H9 (cell line): Measurements from ENCODE around the gene CACNG6. TPM values are rescaled to one million over a fixed set of nuclear protein-coding genes. Genes with fewer than 3 reads are reported as not detected.

Experiments used
- DNase-seq: peaks from one replicate; pipeline ENCODE4 v3.0.0-alpha.2; 2017
- H2AFZ ChIP-seq: one replicate; pipeline ENCODE4 v1.6.1; 2013; ENCODE audit warnings: mild to moderate bottlenecking, low read length, control low read depth, moderate library complexity
- H2AK5ac ChIP-seq: 2 replicates; pipeline ENCODE4 v1.6.1; 2013; ENCODE audit warnings: low read length, control low read depth, mixed read lengths; ENCODE audit not compliant: insufficient read length
- H2BK120ac ChIP-seq: one replicate; pipeline ENCODE4 v1.6.1; 2013; ENCODE audit warnings: low read depth, mild to moderate bottlenecking, low read length, control low read depth, inconsistent platforms; ENCODE audit not compliant: poor library complexity, severe bottlenecking
- H2BK12ac ChIP-seq: 2 replicates; pipeline ENCODE4 v1.6.1; 2013; ENCODE audit warnings: low read length, control low read depth, mixed read lengths, low read depth; ENCODE audit not compliant: insufficient read length
- H2BK15ac ChIP-seq: 2 replicates; pipeline ENCODE4 v1.6.1; 2013; ENCODE audit warnings: low read depth, low read length, control low read depth
- H2BK20ac ChIP-seq: one replicate; pipeline ENCODE4 v1.6.1; 2013; ENCODE audit warnings: low read depth, mild to moderate bottlenecking, low read length, control low read depth, inconsistent platforms; ENCODE audit not compliant: poor library complexity, severe bottlenecking
- H2BK5ac ChIP-seq: 2 replicates; pipeline ENCODE4 v1.6.1; 2013; ENCODE audit warnings: low read length, control low read depth, mixed read lengths; ENCODE audit not compliant: insufficient read length
- H3K14ac ChIP-seq: 2 replicates; pipeline ENCODE4 v1.6.1; 2013; ENCODE audit warnings: low read length, control low read depth; ENCODE audit not compliant: insufficient read depth
- H3K18ac ChIP-seq: 2 replicates; pipeline ENCODE4 v1.6.1; 2013; ENCODE audit warnings: low read depth, mild to moderate bottlenecking, mixed read lengths, low read length, control low read depth; ENCODE audit not compliant: insufficient read length
- H3K23ac ChIP-seq: 2 replicates; pipeline ENCODE4 v1.6.1; 2013; ENCODE audit warnings: low read length, control low read depth, mixed read lengths, low read depth; ENCODE audit not compliant: insufficient read length
- H3K23me2 ChIP-seq: 2 replicates; pipeline ENCODE4 v1.6.1; 2013; ENCODE audit warnings: low read depth, mild to moderate bottlenecking, mixed read lengths, low read length, control low read depth; ENCODE audit not compliant: insufficient read length, poor library complexity, severe bottlenecking
- H3K27ac ChIP-seq: 2 replicates; pipeline ENCODE4 v1.5.1; 2013; ENCODE audit warnings: low read length, control low read depth, mixed read lengths, low read depth; ENCODE audit not compliant: insufficient read length
- H3K27me3 ChIP-seq: 2 replicates; pipeline ENCODE4 v1.6.1; 2013; ENCODE audit warnings: low read length, control low read depth, inconsistent platforms; ENCODE audit not compliant: insufficient read depth
- H3K4ac ChIP-seq: 2 replicates; pipeline ENCODE4 v1.6.1; 2013; ENCODE audit warnings: low read depth, mild to moderate bottlenecking, control low read depth, inconsistent platforms, low read length, moderate library complexity
- H3K4me1 ChIP-seq: 2 replicates; pipeline ENCODE4 v1.6.1; 2013; ENCODE audit warnings: low read length, control low read depth, inconsistent platforms; ENCODE audit not compliant: insufficient read depth
- H3K4me2 ChIP-seq: 2 replicates; pipeline ENCODE4 v1.6.1; 2013; ENCODE audit warnings: low read length, control low read depth, mixed read lengths; ENCODE audit not compliant: insufficient read length, insufficient read depth
- H3K56ac ChIP-seq: 2 replicates; pipeline ENCODE4 v1.6.1; 2013; ENCODE audit warnings: low read depth, mild to moderate bottlenecking, mixed read lengths, low read length, control low read depth; ENCODE audit not compliant: insufficient read length
- H3K79me1 ChIP-seq: 2 replicates; pipeline ENCODE4 v1.6.1; 2013; ENCODE audit warnings: low read depth, mild to moderate bottlenecking, moderate library complexity, low read length, control low read depth, inconsistent platforms; ENCODE audit not compliant: insufficient read depth, poor library complexity, severe bottlenecking
- H3K79me2 ChIP-seq: 2 replicates; pipeline ENCODE4 v1.6.1; 2013; ENCODE audit warnings: low read length, control low read depth, inconsistent platforms; ENCODE audit not compliant: insufficient read depth
- H3K9ac ChIP-seq: 2 replicates; pipeline ENCODE4 v1.6.1; 2013; ENCODE audit warnings: low read length, control low read depth, mixed read lengths; ENCODE audit not compliant: insufficient read length; ENCODE audit errors: extremely low read depth
- H3K9me3 ChIP-seq: one replicate; pipeline ENCODE4 v1.6.1; 2013; ENCODE audit warnings: low read depth, low read length, inconsistent platforms; ENCODE audit not compliant: control insufficient read depth
- H3T11ph ChIP-seq: one replicate; pipeline ENCODE4 v1.6.1; 2013; ENCODE audit warnings: mild to moderate bottlenecking, low read length, control low read depth, inconsistent platforms
- H4K20me1 ChIP-seq: one replicate; pipeline ENCODE4 v1.6.1; 2013; ENCODE audit not compliant: control insufficient read depth, insufficient read length, insufficient read depth
- H4K5ac ChIP-seq: 2 replicates; pipeline ENCODE4 v1.6.1; 2013; ENCODE audit warnings: low read depth, mild to moderate bottlenecking, mixed read lengths, low read length, control low read depth; ENCODE audit not compliant: insufficient read length
- H4K8ac ChIP-seq: replicated peaks from 2 replicates; pipeline ENCODE4 v1.6.1; 2013; ENCODE audit warnings: low read length, control low read depth, mixed read lengths, low read depth; ENCODE audit not compliant: insufficient read length
- H4K91ac ChIP-seq: 2 replicates; pipeline ENCODE4 v1.6.1; 2013; ENCODE audit warnings: low read depth, mild to moderate bottlenecking, moderate library complexity, mixed read lengths, low read length, control low read depth; ENCODE audit not compliant: insufficient read length
- H3K27ac Mint-ChIP-seq, 3 experiments: 2 replicates in 2 of 3; 3 replicates in 1 of 3; pipeline ENCODE4 v1.8.0; 2020 to 2021; ENCODE audit warnings: mixed read lengths in 3 of 3, mild to moderate bottlenecking in 1 of 3, moderate library complexity in 1 of 3
- H3K27me3 Mint-ChIP-seq: 2 replicates; pipeline ENCODE4 v1.8.0; 2021; ENCODE audit warnings: low read depth, mild to moderate bottlenecking, moderate library complexity, mixed read lengths
- H3K36me3 Mint-ChIP-seq, 3 experiments: 2 replicates in 2 of 3; 3 replicates in 1 of 3; pipeline ENCODE4 v1.8.0; 2020 to 2021; ENCODE audit warnings: low read depth in 3 of 3, mixed read lengths in 3 of 3; ENCODE audit not compliant: insufficient read depth in 1 of 3
- H3K4me1 Mint-ChIP-seq, 2 experiments: 2 replicates each; pipeline ENCODE4 v1.8.0; 2020; ENCODE audit warnings: mixed read lengths in 2 of 2
- H3K4me3 Mint-ChIP-seq, 2 experiments: 2 replicates in 1 of 2; 3 replicates in 1 of 2; pipeline ENCODE4 v1.8.0; 2020 to 2021; ENCODE audit warnings: mild to moderate bottlenecking in 2 of 2, mixed read lengths in 2 of 2, moderate library complexity in 1 of 2
- H3K9me3 Mint-ChIP-seq, 2 experiments: 2 replicates in 1 of 2; 3 replicates in 1 of 2; pipeline ENCODE4 v1.8.0; 2020; ENCODE audit warnings: mild to moderate bottlenecking in 2 of 2, mixed read lengths in 2 of 2, moderate library complexity in 1 of 2
- CTCF ChIP-seq: fragments of 200-600 bp; sonication (generic); conservative IDR thresholded peaks from 3 replicates; pipeline ENCODE4 v1.8.0; 2021; ENCODE audit warnings: antibody characterized with exemption, mild to moderate bottlenecking
- WGBS: extraction: QIAGEN DNeasy Blood & Tissue Kit; methylation state at CpG from one replicate; pipeline ENCODE4 v1.1.7; 2013; ENCODE audit warnings: missing lambda C conversion rate, low lambda C conversion rate, mixed read lengths; ENCODE audit not compliant: insufficient read length; ENCODE audit errors: extremely low coverage; 5-methylcytosine and 5-hydroxymethylcytosine counted together
- total RNA-seq: library from RNA; stranded (reverse); gene quantifications from 2 replicates; pipeline ENCODE4 v1.2.1, GENCODE V29; 2021

Gene CACNG6
- total RNA-seq, 1 experiment from 2014 or later, result 1.6 TPM

GRCh38 chr19:53944416-53944815 lies 47.0 kb upstream of the CACNG6 start:
- Histone ChIP-seq H2BK5ac (no peak overlapping the region), H2BK120ac (no peak overlapping the region), H3K18ac (no peak overlapping the region), H3K9ac (no peak overlapping the region), H3K27ac (no peak overlapping the region), H2BK15ac (no peak overlapping the region), H3K79me2 (no peaks in the 10 kb centered on the region), H3K14ac (no peak overlapping the region), H2BK20ac (no peak overlapping the region), H4K20me1 (no peaks in the 10 kb centered on the region), H2AFZ (no peak overlapping the region), H3K27me3 (no peaks in the 10 kb centered on the region), H2BK12ac (no peak overlapping the region), H4K5ac (no peak overlapping the region), H3K79me1 (no peaks in the 10 kb centered on the region), H4K8ac (no peak overlapping the region), H3K56ac (no peak overlapping the region), H3K4ac (no peak overlapping the region), H3T11ph (no peak overlapping the region), H4K91ac (no peak overlapping the region), H3K4me2 (no peak overlapping the region), H3K9me3 (no peaks in the 10 kb centered on the region), H2AK5ac (no peak overlapping the region), H3K4me1 (peaks cover 4% of the 10 kb centered on the region; the same call in 1 of the 2 replicates), H3K23ac (no peak overlapping the region), H3K23me2 (peaks cover 19% of the 10 kb centered on the region)
- H3K27ac Mint-ChIP-seq, result no peak overlapping the region
- WGBS, result no CpG with 5 or more reads among the region's 4 CpGs
- peaks cover 5 to 14% (median 13%) of the 10 kb centered on the region in 3 experiments; a peak in 6 of 7 replicates for H3K36me3 Mint-ChIP-seq
- H3K4me3 Mint-ChIP-seq, result peak overlapping the region in 1 of 2 experiments; percentile 58; a peak in 2 of 5 replicates
- no peak for TF ChIP-seq CTCF
- no peaks in the 10 kb centered on the region; a peak in 2 of 5 replicates for H3K9me3 Mint-ChIP-seq
- H3K27me3 Mint-ChIP-seq, result peaks cover 3% of the 10 kb centered on the region
- no peak for DNase-seq
- peaks cover 20 to 34% of the 10 kb centered on the region in 2 experiments for H3K4me1 Mint-ChIP-seq
